ENCODE data around the gene USO1. TPM values are rescaled to one million over a fixed set of nuclear protein-coding genes. Genes with fewer than 3 reads are reported as not detected.

USO1 gene
- total and polyA plus RNA-seq, 2 of the 13 experiments (the other 11 are each of a cell fraction or from before 2014, with no cell fraction given) = 52.2 to 87.7 TPM

DNA sequence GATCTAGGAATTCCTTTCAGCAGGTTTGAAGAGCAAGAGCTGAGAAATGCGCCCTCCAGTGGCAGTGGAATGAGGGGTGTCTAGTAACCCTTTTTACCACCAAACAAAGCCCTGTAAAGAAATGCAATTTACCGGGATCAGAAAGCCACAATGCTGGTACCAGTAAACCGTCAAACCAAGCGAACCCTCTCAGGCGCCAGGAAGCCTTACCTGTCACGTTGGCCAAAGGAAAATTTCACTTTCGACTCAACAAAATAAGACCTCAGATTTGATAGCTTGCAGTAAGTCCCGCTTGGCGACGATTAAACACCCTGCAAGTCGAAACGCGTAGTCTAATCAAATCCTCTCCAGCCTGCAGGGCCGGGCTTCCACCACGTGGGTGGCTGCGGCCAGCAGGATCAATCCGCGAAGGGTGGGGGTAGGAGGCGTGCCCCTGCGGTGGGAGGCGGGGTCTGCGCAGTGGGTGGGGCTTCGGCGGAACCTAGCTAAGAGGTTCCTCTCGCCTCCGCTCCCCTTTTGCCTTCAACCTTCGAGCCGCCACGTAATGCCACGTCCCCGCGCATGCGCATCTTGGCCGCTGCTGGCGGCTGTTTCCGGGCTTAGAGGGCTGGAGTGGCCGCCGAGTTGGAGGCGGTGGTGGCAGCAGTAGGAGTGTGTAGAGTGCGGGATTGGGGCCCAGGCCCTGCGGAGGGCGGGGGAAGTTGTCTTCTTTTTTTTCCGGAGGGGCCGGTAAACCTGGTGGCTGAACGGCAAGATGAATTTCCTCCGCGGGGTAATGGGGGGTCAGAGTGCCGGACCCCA lies at the start of gene USO1 (continued):
- TF ChIP-seq AFF4 (CRISPR knock-in tag; IDR thresholded peaks at IDR 0.05) = 0 out of 2 replicates have a peak, but pooled peaks have one; percentile 8
- peak; percentile 84; the same call in 1 of the 2 replicates for TF ChIP-seq ARID4A (CRISPR knock-in tag; IDR thresholded peaks at IDR 0.05; ENCODE audit: borderline replicate concordance)
- peak; percentile 55; the same call in 1 of the 2 replicates for TF ChIP-seq ZNF280D (CRISPR knock-in tag; IDR thresholded peaks at IDR 0.05)
- TF ChIP-seq TFDP1 (CRISPR knock-in tag; IDR thresholded peaks at IDR 0.05; ENCODE audit: borderline replicate concordance) = peak; percentile 64; the same call in 1 of the 2 replicates
- TF ChIP-seq GATA4 (IDR thresholded peaks at IDR 0.05; ENCODE audit: borderline replicate concordance, low read depth) = peak; percentile 79
- no peak; the same call in 1 of the 2 replicates for TF ChIP-seq KDM3A (CRISPR knock-in tag; IDR thresholded peaks at IDR 0.05; ENCODE audit: low read depth)
- peak; percentile 76; the same call in 1 of the 2 replicates for TF ChIP-seq ZFP90 (CRISPR knock-in tag; IDR thresholded peaks at IDR 0.05; ENCODE audit: borderline replicate concordance)
- TF ChIP-seq YEATS4 (CRISPR knock-in tag; IDR thresholded peaks at IDR 0.05; ENCODE audit: borderline replicate concordance) = peak; percentile 96; the same call in 1 of the 2 replicates
- TF ChIP-seq HDAC2 (CRISPR knock-in tag; IDR thresholded peaks at IDR 0.05) = peak; percentile 59; the same call in 1 of the 2 replicates
- TF ChIP-seq ZNF34 (CRISPR knock-in tag; IDR thresholded peaks at IDR 0.05; ENCODE audit: borderline replicate concordance) = no peak; the same call in 1 of the 2 replicates
- peak; percentile 51; the same call in 1 of the 2 replicates for TF ChIP-seq HDAC1 (CRISPR knock-in tag; IDR thresholded peaks at IDR 0.05)
- TF ChIP-seq PHF8 (CRISPR knock-in tag; IDR thresholded peaks at IDR 0.05) = peak; percentile 91
